SW 1271 (cell line): ENCODE data around the gene ALKBH4.
"Not testable (repeated sequence)": the region's sequence is repeated elsewhere in the genome, so short reads cannot be mapped to it uniquely, and the experiment has no call there.

Experiments used
- DNase-seq, 2 experiments: peaks; one replicate each; lab custom pipeline; 2025; lab: John Stamatoyannopoulos, UW

ALKBH4 gene

GRCh38 chr7:102427019-102427405 lies 37.7 kb downstream of the ALKBH4 start:
- no peak for DNase-seq

DNA sequence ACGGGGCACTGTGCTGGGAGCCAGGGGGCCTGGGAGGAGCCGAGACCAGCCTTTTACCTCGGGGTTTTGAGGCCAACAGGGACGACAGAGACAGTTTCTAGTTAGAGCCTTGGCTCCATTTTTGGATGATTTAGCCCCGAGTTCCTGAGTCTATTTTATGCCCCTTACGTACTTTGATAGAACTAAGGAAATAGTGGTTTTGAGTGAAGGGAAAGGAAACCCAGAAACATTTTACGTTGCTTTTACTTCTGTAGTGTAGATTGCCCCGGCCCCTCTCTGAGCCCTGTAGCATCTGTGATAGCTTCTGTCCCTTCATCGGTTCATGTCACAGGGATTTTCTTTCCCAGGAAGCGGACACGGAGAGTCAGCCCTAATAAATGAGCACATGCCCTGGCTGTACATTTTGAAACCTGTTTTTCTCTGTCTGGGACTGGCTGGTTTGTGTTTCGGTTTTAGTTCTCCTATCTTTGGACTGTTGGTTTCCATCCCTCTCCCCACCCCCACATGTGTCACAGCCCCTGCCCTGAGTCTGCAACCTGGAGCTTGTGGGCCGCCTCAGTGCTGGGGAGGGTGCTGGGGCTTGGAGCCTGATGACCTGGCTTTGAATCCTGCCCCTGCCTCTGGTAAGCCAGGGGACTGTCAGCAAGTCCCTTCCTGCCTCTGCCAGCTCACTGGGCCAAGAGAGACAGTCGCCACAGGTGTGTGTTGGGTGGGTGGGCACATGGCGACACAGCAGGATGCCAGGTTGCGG lies 38.2 kb downstream of the ALKBH4 start:
- DNase-seq: no peak

DNA sequence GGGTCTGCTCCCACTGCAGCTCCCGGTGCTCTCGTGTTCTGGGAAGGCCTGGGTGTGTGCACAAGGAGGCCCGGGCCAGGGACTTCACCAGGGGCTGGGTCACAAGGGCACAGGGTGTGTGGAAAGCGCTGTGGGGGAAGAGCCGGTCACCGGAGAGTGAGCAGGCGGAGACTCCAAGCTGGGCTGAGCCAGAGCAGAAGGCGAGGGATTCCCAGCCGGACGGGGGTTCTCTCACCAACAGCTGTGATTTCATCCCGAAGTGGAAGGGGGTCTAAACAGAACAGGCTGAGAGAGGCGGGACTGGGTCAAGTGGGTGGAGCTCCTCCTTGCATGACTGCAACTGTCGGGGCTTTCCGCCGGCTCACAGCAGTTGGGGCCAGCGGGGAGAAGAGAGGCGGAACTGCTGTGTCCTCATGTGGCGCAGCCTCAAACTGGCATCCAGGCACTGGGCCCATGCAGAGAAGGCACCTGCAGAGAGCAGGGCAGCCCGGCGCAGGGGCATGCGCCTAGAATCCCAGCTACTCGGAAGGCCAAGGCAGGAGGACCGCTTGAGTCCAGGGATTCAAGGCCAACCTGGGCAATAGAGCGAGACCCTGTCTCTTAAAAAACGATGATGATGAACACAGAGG lies 38.9 kb downstream of the ALKBH4 start:
- no peak for DNase-seq

GRCh38 chr7:102424787-102425218 lies 39.9 kb downstream of the ALKBH4 start:
- no peak for DNase-seq

- no peak for DNase-seq
Measured at GRCh38 chr7:102424129-102424551, 40.5 kb downstream of the ALKBH4 start.

- no peak for DNase-seq
Measured at GRCh38 chr7:102421706-102422240, 42.9 kb downstream of the ALKBH4 start.

GRCh38 chr7:102418592-102418991 lies 46.1 kb downstream of the ALKBH4 start:
- DNase-seq: no peak

DNA sequence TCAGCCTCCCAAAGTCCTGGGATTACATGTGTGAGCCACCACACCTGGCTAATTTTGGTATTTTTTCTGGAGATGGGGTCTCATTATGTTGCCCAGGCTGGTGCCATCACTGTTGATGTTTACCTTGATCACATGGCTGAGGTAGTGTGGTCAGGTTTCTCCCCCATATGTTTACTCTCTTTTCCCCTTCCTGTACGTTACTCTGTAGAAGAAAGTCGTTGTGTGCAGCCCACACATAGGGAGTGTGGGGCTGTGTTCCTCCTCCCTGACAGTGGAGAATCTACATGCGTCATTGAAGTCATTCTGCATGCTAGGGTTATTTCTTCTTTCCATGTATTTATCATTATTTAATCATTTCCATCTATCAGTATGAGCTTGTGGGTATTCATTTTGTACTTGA lies 47.6 kb downstream of the ALKBH4 start:
- no peak for DNase-seq

DNA sequence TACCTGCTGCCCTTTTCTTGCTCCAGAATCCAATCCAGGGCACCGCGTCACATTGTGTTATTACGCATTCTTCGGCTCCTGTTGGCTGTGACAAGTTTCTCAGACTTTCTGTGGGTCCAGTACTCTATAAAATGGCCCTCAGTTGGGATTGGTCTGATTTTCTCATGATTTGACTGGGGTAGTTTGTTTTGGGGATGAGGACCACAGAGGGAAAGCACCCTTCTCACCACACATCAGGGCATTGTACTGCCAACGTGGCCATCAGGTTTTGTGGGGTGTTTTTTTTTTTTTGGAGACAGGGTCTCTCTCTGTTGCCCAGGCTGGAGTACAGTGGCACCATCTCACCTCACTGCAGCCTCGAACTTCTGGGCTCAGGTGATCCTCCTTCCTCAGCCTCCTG lies 48.3 kb downstream of the ALKBH4 start:
- DNase-seq: no peak

DNA sequence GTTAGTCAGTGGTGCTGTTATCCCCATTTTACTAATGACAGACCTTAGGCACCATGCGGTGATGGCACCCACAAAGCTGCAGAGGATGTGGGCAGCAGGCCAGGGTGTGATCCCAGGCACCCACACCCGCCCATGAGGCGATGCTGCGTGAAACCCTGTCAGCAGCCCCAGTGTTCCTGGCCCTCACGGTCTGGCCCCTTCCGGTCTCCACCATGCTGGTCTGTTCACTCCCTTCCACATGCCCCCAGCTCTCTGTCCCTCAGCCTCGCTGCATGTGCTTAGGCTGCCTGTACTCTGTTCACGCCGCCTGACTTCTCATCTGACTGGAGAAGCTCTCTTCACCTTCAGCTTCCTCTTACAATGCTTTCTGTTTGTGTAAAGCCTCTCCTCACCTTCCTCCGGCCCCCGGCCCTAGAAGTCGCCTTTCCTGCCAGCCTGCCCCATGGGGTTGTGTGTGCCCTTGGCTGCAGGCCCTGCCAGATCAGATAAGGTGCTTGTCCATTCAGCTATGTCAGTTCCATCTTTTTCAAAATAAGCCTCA lies 48.9 kb downstream of the ALKBH4 start:
- no peak for DNase-seq

DNA sequence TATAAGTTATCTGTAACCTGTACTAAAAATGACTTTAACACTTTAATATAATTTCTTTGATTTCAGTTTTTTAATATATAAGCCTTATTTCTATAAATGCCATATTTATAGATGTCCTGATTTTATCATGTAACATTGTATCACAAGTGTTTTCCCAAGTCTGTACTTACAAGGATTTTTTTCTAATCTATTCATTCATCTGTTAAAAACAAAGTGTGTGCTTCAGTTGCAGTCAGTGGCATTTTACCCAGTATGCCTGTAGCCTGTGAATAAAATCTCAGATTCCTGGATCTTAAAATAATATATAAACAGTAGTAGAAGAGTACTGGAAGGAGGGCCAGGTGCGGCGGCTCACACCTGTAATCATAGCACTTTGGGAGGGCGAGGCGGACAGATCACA lies 51.1 kb downstream of the ALKBH4 start:
- DNase-seq: no peak

GRCh38 chr7:102413091-102413490 lies 51.6 kb downstream of the ALKBH4 start:
- DNase-seq: no peak

GRCh38 chr7:102412548-102412947 lies 52.1 kb downstream of the ALKBH4 start:
- DNase-seq: no peak

GRCh38 chr7:102410918-102411317 lies 53.7 kb downstream of the ALKBH4 start:
- no peak for DNase-seq

DNA sequence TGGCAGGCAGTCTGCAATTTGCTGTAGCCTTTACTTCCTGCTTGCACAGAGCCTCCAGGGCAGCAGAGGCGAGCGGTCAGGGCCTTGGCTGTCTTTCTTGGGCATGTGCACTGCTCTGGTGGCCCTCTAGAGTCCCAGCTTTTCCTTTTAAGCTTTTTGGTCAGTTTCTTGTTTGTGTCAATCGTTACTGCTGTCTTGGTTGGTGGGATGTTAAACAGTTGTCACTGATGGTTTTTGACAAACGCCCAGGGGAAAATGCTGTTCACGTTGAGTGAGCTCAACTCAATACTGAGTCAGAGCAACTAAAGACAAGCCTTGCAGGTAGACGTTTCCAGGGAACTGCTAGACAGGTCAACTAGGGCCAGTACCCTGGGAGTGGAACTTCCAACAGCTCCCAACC lies 54.5 kb downstream of the ALKBH4 start:
- no peak for DNase-seq

GRCh38 chr7:102409340-102409739 lies 55.3 kb downstream of the ALKBH4 start:
- no peak for DNase-seq

DNA sequence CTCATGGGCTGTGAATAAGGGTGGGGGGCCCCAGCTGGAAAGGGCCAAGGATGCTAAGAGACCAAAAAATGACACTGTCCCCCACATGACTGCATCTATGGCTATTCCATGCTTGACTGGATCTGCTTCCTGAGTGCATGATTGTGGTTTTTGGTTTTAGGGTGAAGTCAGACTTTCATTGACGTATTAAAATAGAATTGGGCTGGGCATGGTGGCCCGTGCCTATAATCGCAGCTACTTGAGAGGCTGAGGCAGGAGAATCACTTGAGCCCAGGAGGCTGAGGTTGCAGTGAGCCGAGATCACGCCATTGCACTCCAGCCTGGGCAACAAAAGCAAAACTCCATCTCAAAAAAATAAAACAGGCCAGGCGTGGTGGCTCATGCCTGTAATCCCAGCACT lies 56.1 kb downstream of the ALKBH4 start:
- not testable (repeated sequence) for DNase-seq

DNA sequence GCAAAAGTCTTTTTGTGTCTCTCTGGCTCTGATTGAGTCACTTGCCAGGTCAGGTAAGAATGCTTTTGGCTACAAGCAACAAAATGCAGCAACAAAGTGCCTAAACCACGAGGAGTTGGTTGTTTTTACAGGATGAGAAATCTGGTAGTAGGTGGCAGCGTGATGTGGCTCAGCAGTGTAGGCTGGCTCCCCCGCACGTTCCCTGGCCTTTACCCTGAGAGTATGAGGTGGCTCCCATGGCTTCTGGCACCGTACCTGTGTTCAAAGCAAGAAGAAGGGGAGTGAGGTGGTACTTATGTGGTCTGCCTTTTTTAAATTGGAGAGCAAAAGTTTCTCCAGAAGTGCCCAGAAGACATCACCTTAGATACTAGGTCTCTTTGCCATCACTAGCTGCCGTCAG lies 56.8 kb downstream of the ALKBH4 start:
- DNase-seq: no peak
